HUDEP-2 (cell line): ENCODE data around the gene C14orf93.
A peak's percentile ranks its signal among the peaks of the same experiment; 100 is the strongest.

Source experiments
- DNase-seq, 76 experiments: peaks; one replicate each; lab custom pipeline; 2025; ENCODE audit not compliant: unreplicated experiment in 76 of 76; lab: John Stamatoyannopoulos, UW

Gene C14orf93

DNA sequence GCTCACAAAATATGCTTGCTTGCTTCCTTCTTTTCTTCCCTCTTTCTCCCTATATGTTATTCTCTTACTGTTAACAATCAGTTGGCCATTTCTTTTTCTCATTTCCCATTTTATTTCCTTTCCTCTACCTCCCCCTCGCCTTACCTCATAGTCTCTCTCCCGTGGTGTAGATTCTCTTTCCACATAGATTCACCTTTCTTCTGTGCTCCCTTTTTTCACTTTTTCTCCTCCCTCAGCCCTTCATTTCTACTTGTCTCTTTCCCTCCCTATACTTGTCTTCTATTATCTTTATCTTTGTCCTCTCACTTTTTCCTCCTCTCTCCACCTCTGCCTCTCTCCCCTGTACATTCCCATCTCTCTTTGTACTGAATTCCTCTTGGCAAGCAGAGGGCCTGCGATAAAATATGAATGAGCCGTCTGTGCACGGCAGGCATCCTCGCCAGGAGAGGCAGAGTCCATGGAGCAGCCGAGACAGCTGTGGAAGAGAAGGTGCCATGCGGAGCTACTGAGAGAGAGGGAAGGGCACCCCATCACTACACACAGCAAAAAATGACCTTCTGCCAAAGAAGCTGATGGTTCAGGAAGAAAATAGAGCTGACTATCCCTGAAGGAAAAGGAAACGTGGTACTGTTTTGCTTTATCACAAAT lies 12.1 kb downstream of the C14orf93 start:
- DNase-seq: no peak

DNA sequence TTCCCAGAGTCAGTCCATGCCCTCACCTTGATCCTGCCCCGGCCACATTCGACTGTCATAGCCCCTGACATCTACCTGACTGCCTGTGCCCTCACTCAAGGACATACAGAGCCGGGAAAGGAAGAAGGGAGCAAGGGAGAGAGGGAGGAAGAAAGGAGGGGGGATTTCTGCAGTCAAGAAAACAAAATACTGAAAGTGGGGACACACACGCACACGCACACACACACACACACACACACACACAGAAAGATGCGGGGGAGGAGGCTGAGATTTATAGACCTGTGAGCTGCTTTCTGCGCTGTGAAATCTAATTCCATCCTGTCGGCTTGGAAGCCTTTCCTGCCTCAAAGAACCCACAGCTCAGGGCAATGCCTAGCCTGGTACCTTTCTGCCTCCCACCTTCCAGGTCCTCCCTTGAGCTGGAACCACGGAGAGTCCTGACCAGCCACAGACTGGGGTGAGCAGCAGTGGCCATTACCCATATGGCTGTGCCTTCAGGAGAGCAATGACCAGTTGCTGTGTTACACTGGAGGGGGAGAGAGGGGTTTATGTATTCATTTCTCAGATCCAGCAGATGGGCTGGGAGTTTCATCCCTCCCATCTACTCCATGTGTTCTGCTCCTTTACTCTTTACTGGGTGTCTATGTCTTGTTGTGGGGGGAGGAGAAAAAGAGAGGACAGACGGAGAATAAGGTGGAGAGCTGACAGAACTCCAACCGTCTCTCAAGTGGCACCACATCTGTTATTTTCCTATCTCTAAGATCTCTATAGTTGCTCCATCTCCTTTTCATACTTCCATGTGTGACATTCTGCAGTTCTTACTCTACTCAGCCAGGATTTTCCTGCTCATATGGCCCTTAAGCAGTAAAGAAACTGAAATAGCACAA lies 12.9 kb downstream of the C14orf93 start:
- no peak for DNase-seq

DNA sequence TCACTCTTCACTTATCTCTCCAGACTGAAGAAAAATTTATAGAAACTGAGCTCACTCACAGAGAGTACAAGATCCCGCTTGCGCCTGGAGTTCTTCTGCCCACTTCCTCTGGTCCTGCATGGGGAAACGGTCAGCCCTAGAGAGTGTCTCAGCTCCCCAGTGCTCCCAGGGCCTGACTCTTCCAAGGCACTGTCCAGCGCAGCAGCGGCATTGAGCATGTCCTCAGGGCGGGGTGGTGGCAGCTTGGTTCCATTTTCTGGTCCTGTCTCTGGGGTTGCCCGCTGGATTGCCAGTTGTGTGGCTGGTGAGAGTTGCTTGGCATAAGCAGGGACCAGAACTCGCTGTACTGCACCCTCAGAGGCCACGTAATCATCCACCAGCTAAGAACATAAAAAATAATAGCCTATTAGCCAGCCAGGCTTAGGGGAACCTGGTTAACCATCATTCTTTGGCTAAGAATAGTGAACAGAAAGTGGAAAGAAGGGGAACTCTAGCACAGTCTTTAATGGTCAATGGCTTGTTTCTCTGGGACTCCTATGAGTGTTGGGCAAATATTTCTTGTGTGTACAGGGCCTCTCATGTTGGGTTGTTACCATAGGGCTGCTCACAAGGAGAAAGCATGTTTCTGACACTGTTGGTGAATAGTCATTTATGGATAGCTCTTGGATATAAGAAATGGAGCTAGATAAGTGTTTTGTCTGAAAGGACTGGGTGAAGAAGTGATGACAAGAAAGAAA lies 13.9 kb downstream of the C14orf93 start:
- DNase-seq: no peak

DNA sequence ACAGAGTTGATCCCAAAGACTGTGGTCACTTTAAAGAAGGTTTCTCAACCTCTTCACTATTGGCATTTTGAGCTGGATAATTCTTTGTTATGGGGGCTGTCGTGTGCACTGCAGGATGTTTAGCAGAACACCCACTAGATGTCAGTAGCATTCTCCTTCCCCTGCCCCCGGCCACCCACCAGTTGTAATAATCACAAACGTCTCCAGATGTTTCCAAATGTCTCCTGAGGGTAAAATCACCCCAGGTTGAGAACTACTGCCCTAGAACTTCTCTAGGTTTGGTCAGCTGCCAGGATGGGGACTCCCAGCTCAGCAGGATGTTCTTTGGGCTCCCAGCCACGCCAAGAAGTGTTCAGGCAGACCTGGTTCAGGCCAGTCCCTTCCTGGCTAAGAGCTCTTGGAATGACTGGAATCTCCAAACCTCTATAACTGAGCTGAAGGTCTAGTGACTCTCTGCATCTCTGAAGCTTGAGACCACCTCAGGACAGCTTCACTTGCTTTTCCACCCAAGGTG lies 15.1 kb downstream of the C14orf93 start:
- DNase-seq: peak in 24 of 76 experiments; percentile 6 to 42 (median 16)

DNA sequence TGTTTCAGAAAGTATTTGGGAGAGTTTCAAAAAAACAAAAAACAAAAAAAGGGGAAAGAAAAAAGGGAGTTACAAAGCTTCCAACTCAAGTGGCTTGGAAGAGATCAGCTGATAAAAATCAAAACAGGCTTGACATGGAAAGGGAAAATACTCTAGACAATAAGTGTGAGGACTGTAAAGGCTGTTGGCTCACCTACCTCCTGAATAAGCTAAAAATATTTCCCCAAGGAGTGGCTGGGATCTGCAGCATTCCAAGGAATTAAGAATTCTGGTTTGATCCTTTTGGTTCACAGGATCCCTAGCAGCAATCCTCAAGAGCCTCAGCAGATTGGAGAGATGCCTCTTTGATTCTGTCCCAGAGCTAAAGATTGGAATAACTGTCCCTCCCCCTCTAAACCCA lies 16.4 kb downstream of the C14orf93 start:
- DNase-seq: no peak

DNA sequence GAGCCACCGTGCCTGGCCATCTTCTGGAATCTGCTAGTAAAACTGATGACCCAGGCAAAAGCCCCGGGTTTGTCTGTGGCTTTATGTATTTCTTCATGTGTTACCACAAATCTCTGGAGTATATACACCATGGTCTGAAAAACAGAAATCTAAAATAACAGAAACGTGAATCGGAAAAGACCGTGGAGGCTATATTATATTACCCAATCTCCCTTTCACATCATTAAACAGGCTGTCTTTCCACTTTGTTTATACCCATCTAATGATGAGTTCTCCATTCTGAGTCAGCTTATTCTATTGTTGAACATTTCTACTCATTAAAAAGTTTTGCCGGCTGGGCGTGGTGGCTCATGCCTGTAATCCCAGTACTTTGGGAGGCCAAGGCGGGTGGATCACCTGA lies 18.1 kb downstream of the C14orf93 start:
- no peak for DNase-seq

DNA sequence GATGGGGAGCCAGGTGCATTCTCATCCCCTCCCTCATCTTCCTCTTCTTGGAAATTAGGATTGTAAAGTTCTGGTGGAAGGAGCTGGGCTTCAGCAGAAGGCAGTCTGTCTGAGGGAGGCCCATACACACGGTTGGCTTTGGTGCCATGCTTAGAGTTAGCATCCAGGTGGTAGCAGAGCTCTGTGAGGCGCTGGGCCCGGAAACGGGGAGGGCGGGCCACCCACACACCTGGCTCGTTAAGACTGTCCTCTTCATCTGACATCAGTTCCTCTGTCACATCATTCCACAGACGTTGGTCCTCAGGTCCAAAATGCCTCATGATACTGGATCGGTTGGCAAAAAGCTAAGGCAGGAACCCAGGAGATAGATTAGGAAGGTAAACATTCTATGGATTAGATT lies 22.7 kb downstream of the C14orf93 start:
- DNase-seq: no peak

DNA sequence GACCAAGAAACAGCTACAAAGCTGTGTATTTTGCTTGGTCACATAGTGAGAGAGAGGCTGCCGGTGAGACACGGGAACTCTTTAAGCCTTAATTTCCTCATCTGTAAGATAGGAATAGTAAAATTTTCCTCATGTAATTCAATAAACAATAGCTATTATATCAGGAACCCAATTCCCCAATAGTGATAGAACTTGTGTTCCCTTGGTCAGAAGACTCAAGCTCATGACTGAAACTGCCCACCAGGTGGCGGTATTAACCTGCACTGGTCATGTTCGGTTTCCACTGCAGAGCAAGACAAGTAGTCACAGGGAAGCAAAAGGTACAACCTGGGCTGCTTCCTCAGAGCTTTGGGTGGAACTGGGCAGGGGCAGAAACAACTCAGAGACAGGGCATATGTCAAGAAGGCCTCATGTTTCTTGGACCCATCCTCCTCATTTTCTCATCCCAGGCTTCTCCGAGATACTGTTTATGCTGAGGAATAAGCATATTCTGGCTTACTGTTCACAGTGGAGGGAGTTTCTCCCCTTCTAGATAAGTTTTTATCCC lies 23.4 kb downstream of the C14orf93 start:
- peak in 72 of 76 experiments; percentile 16 to 87 (median 66) for DNase-seq

DNA sequence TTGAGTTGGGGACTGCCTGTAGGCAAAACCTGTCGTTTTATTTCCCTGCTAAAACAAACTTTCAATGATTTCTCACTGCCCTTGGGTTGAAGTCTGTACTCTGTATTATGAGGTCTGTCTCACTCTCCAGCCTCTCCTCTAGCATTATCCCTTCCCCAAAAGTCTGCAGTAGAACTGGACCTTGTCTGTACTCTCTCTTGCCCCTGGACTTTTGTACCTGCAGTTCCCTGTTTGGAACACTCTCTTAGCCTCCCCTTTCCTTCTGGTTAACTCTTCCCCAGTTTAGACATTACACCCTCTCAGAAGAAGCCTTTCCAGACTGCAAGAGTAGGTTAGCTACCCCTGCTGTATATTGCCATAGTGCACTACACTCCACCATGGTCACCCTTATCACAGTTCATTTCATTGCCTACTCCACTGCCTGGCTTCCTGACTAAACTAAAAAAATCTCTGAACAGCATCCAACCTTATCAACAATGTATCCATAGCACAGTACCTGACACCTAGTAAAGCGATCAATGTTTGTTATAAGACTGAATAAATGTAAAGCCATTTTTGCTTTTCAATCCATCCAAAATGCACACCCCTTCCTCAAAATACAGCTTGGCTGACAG lies 23.9 kb downstream of the C14orf93 start:
- DNase-seq: no peak

DNA sequence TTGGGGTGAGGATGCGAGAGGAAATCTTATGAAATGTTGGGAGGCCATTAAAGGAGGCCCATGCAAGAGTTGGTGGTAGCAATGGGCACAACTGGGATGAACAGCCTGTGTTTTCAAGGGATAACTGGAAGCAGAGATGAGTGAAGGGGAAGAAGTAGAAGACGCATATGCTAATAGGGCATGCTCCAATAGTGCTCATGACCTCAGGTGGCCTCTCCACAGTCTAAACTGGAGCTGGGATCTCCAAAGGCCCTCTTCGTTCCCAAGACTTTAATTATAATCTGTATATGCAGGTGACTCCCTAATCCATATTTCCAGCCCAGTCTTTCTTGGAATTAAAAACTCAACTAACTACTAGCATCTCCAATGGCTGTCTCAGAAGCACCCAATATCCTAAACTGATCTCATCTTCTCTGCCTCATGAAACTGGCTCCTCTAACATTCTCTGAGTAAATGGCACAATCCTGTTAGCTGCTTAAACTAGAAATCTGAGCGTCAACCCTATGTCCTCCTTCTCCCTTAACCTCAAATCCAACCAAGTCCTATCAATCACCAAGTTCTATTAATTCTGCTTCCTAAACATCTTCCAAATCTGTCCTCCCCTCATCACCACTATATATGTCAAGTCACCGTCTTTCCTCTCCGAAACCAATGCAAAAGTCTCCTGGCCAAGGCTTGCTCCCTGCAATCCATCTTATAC lies 24.8 kb downstream of the C14orf93 start:
- DNase-seq: no peak

DNA sequence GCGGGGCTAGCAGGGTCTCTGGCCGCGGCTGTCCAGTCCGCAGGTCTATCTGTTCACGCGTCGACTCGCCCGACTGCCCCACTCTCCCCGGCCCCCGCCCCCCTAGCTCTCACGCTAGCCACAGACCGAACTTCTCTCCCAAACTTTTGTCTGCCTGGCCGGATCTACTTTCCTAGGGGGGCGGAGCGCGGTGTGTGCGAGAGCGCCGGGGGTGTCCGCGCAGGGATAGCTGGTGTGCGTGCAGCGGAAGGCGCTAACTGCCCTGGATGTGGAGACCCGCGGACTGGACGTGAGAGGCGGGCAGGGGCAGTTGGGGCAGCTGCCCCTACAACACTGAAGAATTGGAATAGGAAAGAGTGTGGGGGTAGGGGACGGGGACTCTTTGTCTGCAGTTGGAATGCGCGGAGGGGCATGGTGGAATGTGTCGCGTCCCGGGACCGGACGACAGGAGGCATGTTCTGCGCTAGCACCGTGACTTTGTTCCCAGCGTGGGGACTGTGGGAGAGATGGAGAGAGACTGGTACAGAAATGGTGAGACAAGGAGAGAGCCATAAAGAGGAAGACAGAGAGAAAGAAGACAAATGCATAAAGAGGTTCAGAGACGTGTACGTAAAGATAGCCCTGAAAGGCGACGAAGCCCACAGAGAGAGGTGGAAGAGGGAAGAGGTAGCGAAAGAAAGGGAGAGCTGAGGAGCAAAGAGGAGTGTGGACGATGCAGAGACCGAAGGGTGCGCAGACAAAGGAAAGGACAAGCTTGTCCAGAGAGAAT lies 27.3 kb downstream of the C14orf93 start, which contains the start of gene AJUBA:
AJUBA (minus strand) TSS at position 75 of the 769 bp plus-strand sequence. CDS start 285 bp downstream, outside the sequence.
- peak in 73 of 76 experiments; percentile 17 to 86 (median 70) for DNase-seq

DNA sequence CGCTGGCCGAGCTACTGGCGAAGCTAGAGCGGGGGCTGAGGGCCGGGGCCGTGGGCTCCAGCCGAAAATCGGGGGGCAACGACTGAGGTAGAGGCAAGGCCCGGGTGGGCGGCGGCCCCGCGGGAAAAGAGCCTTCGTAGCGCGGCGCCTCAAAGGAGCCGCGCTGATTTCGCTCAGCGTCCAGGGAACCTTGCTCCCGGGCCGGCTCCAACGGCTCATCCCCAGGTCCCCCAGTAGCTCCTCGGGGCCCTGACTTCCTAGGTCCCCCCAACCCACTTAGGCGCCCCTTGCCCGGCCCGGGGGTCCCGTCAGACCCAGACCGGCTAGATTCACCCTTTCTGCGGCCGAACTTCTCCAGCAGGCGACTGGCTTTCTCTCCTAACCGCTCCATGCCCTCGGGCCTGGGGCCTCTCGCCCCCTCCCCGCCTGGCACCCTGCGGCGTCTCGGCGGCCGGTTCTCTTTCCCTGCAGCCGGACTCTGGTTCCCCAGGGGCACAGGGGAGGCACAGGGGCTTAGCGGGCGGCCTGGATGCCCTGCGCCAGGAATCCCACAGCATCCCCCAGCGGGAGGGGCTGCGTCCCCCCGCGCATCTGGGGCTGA lies 28.0 kb downstream of the C14orf93 start:
- peak in 1 of 76 experiments; percentile 44 for DNase-seq

DNA sequence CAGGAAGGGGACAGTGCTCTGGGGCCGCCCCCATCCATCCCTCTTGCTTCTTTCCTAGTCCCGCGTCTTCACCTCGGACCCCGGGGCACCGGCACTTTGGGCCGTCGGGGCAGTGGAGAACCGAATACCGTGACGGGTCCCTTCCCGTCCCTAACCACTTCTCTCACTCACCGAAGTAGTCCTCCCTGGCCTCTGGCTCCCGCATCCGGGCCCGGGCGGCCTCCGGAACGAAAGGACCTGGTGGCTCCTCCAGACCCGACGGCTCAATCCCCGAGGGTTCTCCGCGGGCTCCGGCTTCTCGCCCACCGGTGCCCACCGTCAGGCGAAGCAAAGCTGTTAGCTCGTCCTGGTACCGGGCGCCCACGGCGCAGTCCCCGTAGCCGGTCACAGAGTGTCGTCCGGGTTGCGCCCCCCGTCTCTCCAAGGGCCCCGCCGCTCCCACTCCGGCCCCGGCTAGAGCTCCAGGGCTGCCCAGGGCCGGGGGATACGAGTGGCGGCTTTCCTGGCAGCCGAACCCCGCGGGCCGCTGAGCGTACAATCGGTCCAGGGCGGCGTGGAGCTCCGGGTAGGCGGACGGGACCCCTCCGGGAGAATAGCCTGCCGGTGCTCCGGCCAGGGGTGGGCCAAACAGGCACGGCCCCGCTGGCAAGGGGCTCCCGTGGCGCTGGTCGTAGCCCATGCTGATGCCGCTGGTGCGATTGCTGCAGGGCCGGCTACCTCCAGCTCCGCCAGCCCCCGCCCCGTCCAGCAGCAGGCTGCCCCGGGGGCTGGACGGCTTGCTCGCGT lies 28.7 kb downstream of the C14orf93 start:
- DNase-seq: no peak

DNA sequence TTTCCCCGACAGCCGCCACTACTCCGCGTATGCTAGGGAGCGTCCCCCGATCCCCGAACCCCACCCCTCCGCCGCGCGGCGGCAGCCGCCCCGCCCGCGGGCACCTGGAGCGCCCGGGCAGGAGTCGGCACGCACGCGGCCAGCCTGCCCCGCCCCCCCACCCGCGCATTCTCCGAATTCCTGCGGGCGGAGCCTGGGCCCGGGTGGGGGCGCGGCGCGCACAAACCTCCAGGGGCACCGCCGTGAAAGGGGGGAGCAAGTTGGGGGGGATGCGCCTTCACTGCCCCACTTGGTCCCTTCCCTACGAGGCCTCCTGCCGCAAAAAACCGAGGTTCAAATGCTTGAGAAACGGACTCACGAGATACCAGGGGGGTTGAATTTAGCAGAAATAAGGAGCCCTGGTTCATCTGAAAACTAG lies 29.3 kb downstream of the C14orf93 start:
- no peak for DNase-seq

DNA sequence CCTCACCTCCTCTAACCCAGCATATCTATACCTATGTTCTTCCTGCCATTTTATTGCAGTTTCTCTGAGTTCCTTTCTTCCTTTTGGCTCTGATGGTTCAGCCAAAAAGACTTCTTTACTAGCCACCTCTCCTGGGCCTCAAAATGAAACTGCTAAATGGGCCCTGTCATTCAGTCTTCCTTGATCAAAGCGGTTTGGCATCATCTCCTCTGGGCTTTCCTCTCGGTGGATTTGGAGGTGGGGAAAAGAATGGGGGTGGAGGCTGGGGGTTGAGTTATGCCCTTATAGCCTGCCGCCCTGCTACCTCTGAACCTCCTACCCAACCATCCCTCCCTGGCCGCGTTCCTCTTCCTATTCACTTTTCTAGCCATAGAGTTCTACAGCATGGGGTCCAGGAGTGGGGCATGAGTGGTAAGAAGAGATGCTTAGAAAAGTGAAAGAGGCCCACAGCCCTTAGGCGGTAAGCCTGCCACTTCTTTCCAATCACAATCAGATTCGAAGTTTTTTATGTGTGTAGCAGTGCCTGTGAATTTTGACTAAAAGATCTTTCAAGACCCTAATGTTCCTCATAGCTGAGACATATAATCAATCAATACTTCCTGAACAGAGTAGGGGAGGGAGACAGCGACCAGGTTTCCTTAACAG lies 30.1 kb downstream of the C14orf93 start:
- no peak for DNase-seq

DNA sequence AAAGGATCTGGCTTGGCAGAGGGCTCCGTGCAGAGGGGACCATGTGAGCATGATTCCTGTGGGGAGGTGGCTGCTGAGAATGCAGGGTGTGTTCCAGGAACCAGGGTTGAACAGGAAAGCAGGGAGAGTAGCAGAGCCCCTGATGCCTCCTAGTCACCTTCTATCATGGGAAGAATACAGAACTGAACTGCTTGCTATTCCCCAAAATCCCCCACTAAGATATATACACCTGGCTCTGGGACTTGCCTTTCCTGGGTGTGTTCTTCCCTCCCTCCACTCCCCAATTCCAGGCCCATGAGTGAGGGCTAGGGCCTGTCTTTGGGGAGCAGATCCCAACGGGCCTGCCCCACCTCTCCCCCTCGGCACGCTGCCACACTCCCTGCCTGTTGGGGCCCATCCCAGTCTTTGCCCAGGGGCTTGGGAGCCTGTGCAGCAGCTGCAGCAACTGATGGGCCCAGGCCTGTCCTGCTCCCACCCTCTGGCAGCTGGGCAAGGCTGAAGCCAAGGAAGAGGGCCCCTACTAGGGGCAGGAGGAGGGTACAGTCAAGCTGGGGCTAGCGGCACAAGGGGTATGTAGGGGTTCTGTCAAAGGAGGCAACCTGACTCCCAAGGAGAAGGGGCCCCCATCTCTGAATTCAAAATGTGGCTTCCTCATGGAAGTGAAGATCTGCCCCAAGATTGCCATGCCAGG lies 30.8 kb downstream of the C14orf93 start:
- no peak for DNase-seq

DNA sequence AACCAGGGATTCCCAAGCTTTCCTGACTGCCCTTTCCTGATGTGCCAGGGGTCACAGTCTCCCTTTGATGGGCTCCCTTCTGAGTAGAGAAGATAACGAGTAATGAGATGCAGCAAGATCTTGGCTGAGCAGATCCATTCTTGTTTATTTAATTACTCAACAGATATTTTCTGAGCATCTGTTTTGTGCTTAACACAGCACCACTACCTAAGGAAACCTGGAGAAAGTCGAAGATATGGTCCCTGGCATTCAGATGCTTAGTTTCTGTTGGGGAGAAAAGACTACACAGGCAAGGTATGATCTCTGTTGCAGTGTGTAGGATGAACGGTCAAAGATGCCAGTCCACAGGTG lies 31.5 kb downstream of the C14orf93 start:
- no peak for DNase-seq
